Stimulated activated effector memory CD8-positive, alpha-beta T cell treated with anti-CD3 and anti-CD28 coated beads, Interleukin-12 subunit alpha, Interleukin-12 subunit beta, amount 100 ng/mL, for 72 hours (primary cell): ENCODE measurements around the gene SIPA1.
A peak's percentile ranks its signal among the peaks of the same experiment; 100 is the strongest.
"Not testable (repeated sequence)": the region's sequence is repeated elsewhere in the genome, so short reads cannot be mapped to it uniquely, and the experiment has no call there.

Experiments
- ATAC-seq: fragments of 150-1000 bp; cut with Tn5 transposase; 2 replicates; pipeline ENCODE4 v1.10.0; 2021
- DNase-seq, 2 donors: peaks; one replicate each; pipeline ENCODE4 v3.0.0; 2021 to 2022; ENCODE audit warnings: low spot score in 2 of 2
- H3K27ac Mint-ChIP-seq: one replicate; pipeline ENCODE4 v1.8.0; 2022; ENCODE audit warnings: mild to moderate bottlenecking, mixed read lengths
- H3K36me3 Mint-ChIP-seq: one replicate; pipeline ENCODE4 v1.8.0; 2022; ENCODE audit warnings: mild to moderate bottlenecking, mixed read lengths
- H3K4me1 Mint-ChIP-seq: one replicate; pipeline ENCODE4 v1.8.0; 2022; ENCODE audit warnings: mixed read lengths
- H3K4me3 Mint-ChIP-seq: one replicate; pipeline ENCODE4 v1.8.0; 2022; ENCODE audit warnings: mild to moderate bottlenecking, mixed read lengths
- H3K9me3 Mint-ChIP-seq: one replicate; pipeline ENCODE4 v1.8.0; 2022; ENCODE audit warnings: mixed read lengths

SIPA1 gene

GRCh38 chr11:65627202-65627601 lies 10.7 kb upstream of the SIPA1 start:
- H3K27ac Mint-ChIP-seq: peak overlapping the region; percentile 26
- peaks cover 79% of the 10 kb centered on the region for H3K36me3 Mint-ChIP-seq
- H3K4me3 Mint-ChIP-seq: no peak overlapping the region
- no peak for DNase-seq
- no peaks in the 10 kb centered on the region for H3K9me3 Mint-ChIP-seq
- ATAC-seq: no peak
- H3K4me1 Mint-ChIP-seq: peaks cover 22% of the 10 kb centered on the region

GRCh38 chr11:65629579-65629978 lies 8.3 kb upstream of the SIPA1 start:
- Mint-ChIP-seq H3K4me1 (peaks cover 26% of the 10 kb centered on the region), H3K4me3 (no peak overlapping the region), H3K36me3 (peaks cover 66% of the 10 kb centered on the region), H3K27ac (no peak overlapping the region), H3K9me3 (no peaks in the 10 kb centered on the region)
- ATAC-seq: no peak
- DNase-seq: no peak

GRCh38 chr11:65630215-65630614 lies 7.7 kb upstream of the SIPA1 start:
- ATAC-seq: no peak
- Mint-ChIP-seq H3K4me3 (no peak overlapping the region), H3K9me3 (no peaks in the 10 kb centered on the region), H3K4me1 (peaks cover 33% of the 10 kb centered on the region), H3K36me3 (peaks cover 67% of the 10 kb centered on the region), H3K27ac (no peak overlapping the region)
- DNase-seq: no peak

GRCh38 chr11:65633390-65634108 lies 4.4 kb upstream of the SIPA1 start:
- H3K9me3 Mint-ChIP-seq: no peaks in the 10 kb centered on the region
- H3K4me3 Mint-ChIP-seq: peak overlapping the region; percentile 44
- peak overlapping the region; percentile 94 for H3K27ac Mint-ChIP-seq
- peak; percentile 31 for ATAC-seq
- DNase-seq: no peak
- H3K36me3 Mint-ChIP-seq: peaks cover 67% of the 10 kb centered on the region
- H3K4me1 Mint-ChIP-seq: peaks cover 39% of the 10 kb centered on the region

GRCh38 chr11:65634109-65634436 lies 3.8 kb upstream of the SIPA1 start:
- DNase-seq (no peak), ATAC-seq (peak; percentile 35)
- Mint-ChIP-seq H3K4me1 (peaks cover 44% of the 10 kb centered on the region), H3K9me3 (no peaks in the 10 kb centered on the region), H3K27ac (peak overlapping the region; percentile 94), H3K4me3 (peak overlapping the region; percentile 44), H3K36me3 (peaks cover 65% of the 10 kb centered on the region)

GRCh38 chr11:65634440-65634839 lies 3.5 kb upstream of the SIPA1 start:
- H3K4me3 Mint-ChIP-seq: peak overlapping the region; percentile 44
- H3K4me1 Mint-ChIP-seq: peaks cover 48% of the 10 kb centered on the region
- DNase-seq (no peak), ATAC-seq (no peak)
- H3K36me3 Mint-ChIP-seq: peaks cover 64% of the 10 kb centered on the region
- H3K9me3 Mint-ChIP-seq: no peaks in the 10 kb centered on the region
- H3K27ac Mint-ChIP-seq: peak overlapping the region; percentile 94

- H3K36me3 Mint-ChIP-seq: peaks cover 68% of the 10 kb centered on the region
- H3K27ac Mint-ChIP-seq: peak overlapping the region; percentile 94
- H3K4me3 Mint-ChIP-seq: no peak overlapping the region
- ATAC-seq (no peak), DNase-seq (no peak)
- H3K9me3 Mint-ChIP-seq: no peaks in the 10 kb centered on the region
- H3K4me1 Mint-ChIP-seq: peaks cover 55% of the 10 kb centered on the region
Observed at GRCh38 chr11:65634905-65635731, 2.8 kb upstream of the SIPA1 start.

- Mint-ChIP-seq H3K4me3 (peak overlapping the region; percentile 94), H3K4me1 (peaks cover 64% of the 10 kb centered on the region), H3K9me3 (no peaks in the 10 kb centered on the region), H3K36me3 (peaks cover 64% of the 10 kb centered on the region), H3K27ac (peak overlapping the region; percentile 96)
- ATAC-seq (no peak), DNase-seq (no peak)
Observed at GRCh38 chr11:65636108-65637031, 1.5 kb upstream of the SIPA1 start.

GRCh38 chr11:65637032-65637557 lies 806 bp upstream of the SIPA1 start:
- DNase-seq (no peak), ATAC-seq (no peak)
- peaks cover 64% of the 10 kb centered on the region for H3K36me3 Mint-ChIP-seq
- peak overlapping the region; percentile 94 for H3K4me3 Mint-ChIP-seq
- H3K27ac Mint-ChIP-seq: peak overlapping the region; percentile 96
- H3K9me3 Mint-ChIP-seq: no peaks in the 10 kb centered on the region
- peaks cover 66% of the 10 kb centered on the region for H3K4me1 Mint-ChIP-seq

GRCh38 chr11:65639228-65639597 lies 1.3 kb downstream of the SIPA1 start:
- Mint-ChIP-seq H3K27ac (peak overlapping the region; percentile 96), H3K4me3 (peak overlapping the region; percentile 94), H3K36me3 (peaks cover 79% of the 10 kb centered on the region), H3K4me1 (peaks cover 67% of the 10 kb centered on the region)
- ATAC-seq, H3K9me3 Mint-ChIP-seq, DNase-seq: not testable (repeated sequence)

GRCh38 chr11:65639623-65640482 lies 2.0 kb downstream of the SIPA1 start:
- peaks cover 79% of the 10 kb centered on the region for H3K36me3 Mint-ChIP-seq
- H3K27ac Mint-ChIP-seq: peak overlapping the region; percentile 96
- peak overlapping the region; percentile 94 for H3K4me3 Mint-ChIP-seq
- H3K4me1 Mint-ChIP-seq: peaks cover 67% of the 10 kb centered on the region
- DNase-seq: peak in 1 of 2 donors; percentile 70
- peak; percentile 27 for ATAC-seq
- no peaks in the 10 kb centered on the region for H3K9me3 Mint-ChIP-seq

GRCh38 chr11:65640483-65641296 lies 2.8 kb downstream of the SIPA1 start:
- Mint-ChIP-seq H3K36me3 (peaks cover 79% of the 10 kb centered on the region), H3K9me3 (no peaks in the 10 kb centered on the region), H3K4me1 (peaks cover 62% of the 10 kb centered on the region), H3K4me3 (peak overlapping the region; percentile 94), H3K27ac (peak overlapping the region; percentile 96)
- peak; percentile 5 for ATAC-seq
- no peak for DNase-seq

GRCh38 chr11:65641297-65642013 lies 3.6 kb downstream of the SIPA1 start:
- Mint-ChIP-seq H3K4me1 (peaks cover 62% of the 10 kb centered on the region), H3K4me3 (peak overlapping the region; percentile 94), H3K36me3 (peaks cover 84% of the 10 kb centered on the region), H3K9me3 (no peaks in the 10 kb centered on the region), H3K27ac (peak overlapping the region; percentile 96)
- ATAC-seq (no peak), DNase-seq (no peak)
